WERI-Rb-1 (cell line): ENCODE data around the gene CLASRP.

Experiments used
- DNase-seq: peaks from one replicate; pipeline ENCODE4 v3.0.0-alpha.2; 2020
- H3K27ac ChIP-seq: fragments of 250-450 bp; sonication (Bioruptor Pico); 2 replicates; pipeline ENCODE4 v1.5.1; 2020; ENCODE audit warnings: mild to moderate bottlenecking, moderate library complexity
- H3K27me3 ChIP-seq: fragments of 250-450 bp; sonication (Bioruptor Pico); 2 replicates; pipeline ENCODE4 v1.5.1; 2021; ENCODE audit warnings: mild to moderate bottlenecking, low read depth, moderate library complexity; ENCODE audit not compliant: insufficient read depth, severe bottlenecking
- H3K36me3 ChIP-seq: fragments of 250-450 bp; sonication (Bioruptor Pico); 2 replicates; pipeline ENCODE4 v1.5.1; 2020; ENCODE audit warnings: mild to moderate bottlenecking, moderate library complexity
- H3K4me3 ChIP-seq: 2 replicates; pipeline ENCODE4 v1.5.1; 2011; ENCODE audit warnings: low read depth, mild to moderate bottlenecking, control low read depth, low read length
- H3K9me3 ChIP-seq: fragments of 250-450 bp; sonication (Bioruptor Pico); 2 replicates; pipeline ENCODE4 v1.5.1; 2021; ENCODE audit warnings: mild to moderate bottlenecking, moderate library complexity; ENCODE audit not compliant: severe bottlenecking
- CTCF ChIP-seq: IDR thresholded peaks from 2 replicates; pipeline ENCODE4 v1.5.1; 2011; ENCODE audit warnings: low read depth, mild to moderate bottlenecking, control low read depth, inconsistent platforms, low read length

Gene CLASRP

GRCh38 chr19:45094707-45095106 is 55.9 kb downstream of the CLASRP start:
- TF ChIP-seq CTCF = no peak
- H3K9me3 ChIP-seq = no peaks in the 10 kb centered on the region
- DNase-seq = no peak
- no peak overlapping the region for H3K4me3 ChIP-seq
- peaks cover 36% of the 10 kb centered on the region for H3K36me3 ChIP-seq
- H3K27me3 ChIP-seq = no peaks in the 10 kb centered on the region
- no peak overlapping the region for H3K27ac ChIP-seq

- Histone ChIP-seq H3K27ac (no peak overlapping the region), H3K4me3 (no peak overlapping the region), H3K9me3 (no peaks in the 10 kb centered on the region), H3K27me3 (no peaks in the 10 kb centered on the region), H3K36me3 (peaks cover 37% of the 10 kb centered on the region)
- no peak for DNase-seq
- no peak for TF ChIP-seq CTCF
These were observed 56.9 kb downstream of the CLASRP start for GRCh38 chr19:45095496-45096413.

DNA sequence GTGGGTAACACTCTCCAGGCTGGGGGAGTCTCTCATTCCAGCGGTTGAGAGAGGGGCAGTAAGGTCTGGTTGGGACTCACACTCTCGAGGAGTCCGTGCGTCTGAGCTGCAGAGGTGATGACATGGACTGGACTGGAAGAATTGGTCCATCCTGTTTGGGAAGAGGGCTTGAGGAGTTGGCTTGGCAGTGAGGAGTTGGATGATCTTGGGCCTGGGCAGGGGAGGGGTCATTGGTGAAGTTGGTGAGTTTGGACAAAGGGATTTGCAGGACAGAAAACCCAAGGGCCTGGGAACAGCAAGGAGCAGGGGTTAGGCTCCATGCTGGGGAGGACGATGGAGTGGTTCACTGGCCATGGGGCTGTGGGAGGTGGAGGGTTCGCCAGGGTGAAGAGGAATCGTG is 57.9 kb downstream of the CLASRP start:
- Histone ChIP-seq H3K9me3 (no peaks in the 10 kb centered on the region), H3K27ac (no peak overlapping the region), H3K4me3 (no peak overlapping the region), H3K36me3 (peaks cover 37% of the 10 kb centered on the region), H3K27me3 (no peaks in the 10 kb centered on the region)
- DNase-seq = no peak
- TF ChIP-seq CTCF = no peak

DNA sequence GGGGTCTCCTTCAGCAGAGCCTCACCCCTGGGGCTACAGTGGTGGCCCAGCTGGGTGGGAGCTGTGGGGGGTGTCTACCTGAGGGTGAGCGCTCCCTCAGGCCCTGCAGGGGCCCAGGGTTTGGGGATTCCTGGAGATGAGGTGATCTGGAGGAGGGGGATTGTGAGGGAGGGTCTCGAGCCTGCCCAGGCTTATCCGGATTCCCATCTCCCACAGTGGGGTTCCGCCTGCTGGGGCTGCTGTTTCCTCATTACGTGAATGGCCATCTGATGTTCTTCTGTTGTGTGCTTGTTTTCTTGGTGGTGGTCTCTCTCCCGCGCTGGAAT is 58.6 kb downstream of the CLASRP start:
- no peak overlapping the region for H3K27ac ChIP-seq
- peaks cover 37% of the 10 kb centered on the region for H3K36me3 ChIP-seq
- H3K9me3 ChIP-seq = no peaks in the 10 kb centered on the region
- TF ChIP-seq CTCF = no peak
- no peaks in the 10 kb centered on the region for H3K27me3 ChIP-seq
- H3K4me3 ChIP-seq = no peak overlapping the region
- DNase-seq = no peak

DNA sequence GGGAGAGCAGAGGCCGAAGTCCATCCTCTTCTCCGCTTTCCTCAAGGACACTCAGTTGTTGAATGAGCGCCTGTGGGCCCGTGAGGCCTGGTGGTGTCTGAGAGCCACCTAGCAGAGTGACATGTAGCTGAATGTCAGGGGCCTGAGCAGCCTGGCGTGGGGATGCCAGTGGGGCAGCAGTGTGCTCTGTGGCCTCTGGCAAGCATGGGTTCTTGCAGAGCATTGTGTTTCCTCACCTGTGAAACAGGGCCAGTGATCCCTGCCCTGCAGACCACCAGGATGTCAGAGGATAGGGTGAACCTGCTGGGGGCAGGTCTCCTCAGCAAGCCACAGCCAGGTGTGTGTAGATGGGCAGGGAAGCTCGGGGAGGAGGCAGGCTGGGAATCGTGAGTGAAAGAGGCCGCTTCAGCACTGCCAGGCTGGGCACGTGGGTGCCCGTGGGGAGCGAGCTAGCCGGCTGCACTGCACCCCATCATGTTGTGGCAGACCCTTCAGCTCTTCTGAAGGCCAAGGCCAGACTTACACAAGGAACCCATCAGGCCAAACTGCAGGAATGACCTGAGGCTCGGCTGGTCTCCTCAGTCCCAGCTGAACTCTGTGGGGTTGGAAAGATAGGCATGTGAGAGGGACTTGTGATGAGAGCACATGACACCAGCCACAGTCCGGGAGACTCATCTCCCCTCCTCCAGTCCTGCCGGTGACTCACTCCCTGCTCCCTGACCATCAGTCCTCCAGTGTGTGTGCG is 59.1 kb downstream of the CLASRP start:
- no peaks in the 10 kb centered on the region for H3K27me3 ChIP-seq
- no peak for DNase-seq
- no peak for TF ChIP-seq CTCF
- H3K9me3 ChIP-seq = no peaks in the 10 kb centered on the region
- no peak overlapping the region for H3K4me3 ChIP-seq
- H3K27ac ChIP-seq = no peak overlapping the region
- peaks cover 37% of the 10 kb centered on the region for H3K36me3 ChIP-seq
